Testis (tissue), 3 donors: ENCODE measurements around the gene LNX1. TPM values are rescaled to one million over a fixed set of nuclear protein-coding genes. Genes with fewer than 3 reads are reported as not detected.
A peak's percentile ranks its signal among the peaks of the same experiment; 100 is the strongest.

ENCODE experiments used
- DNase-seq: peaks from one replicate; pipeline ENCODE4 v3.0.0-alpha.2; 2019
- H3K27ac ChIP-seq, 2 donors: fragments of 200-600 bp; sonication (generic); one replicate each; pipeline ENCODE4 v1.5.1; 2019
- H3K27me3 ChIP-seq: fragments of 200-600 bp; sonication (generic); one replicate; pipeline ENCODE4 v1.5.1; 2019
- H3K36me3 ChIP-seq: fragments of 200-600 bp; sonication (generic); one replicate; pipeline ENCODE4 v1.5.1; 2017; ENCODE audit warnings: low read depth; ENCODE audit errors: missing control alignments
- H3K4me1 ChIP-seq: fragments of 200-600 bp; sonication (generic); one replicate; pipeline ENCODE4 v1.5.1; 2019
- H3K4me3 ChIP-seq, 2 donors: fragments of 200-600 bp; sonication (generic); one replicate each; pipeline ENCODE4 v1.5.1; 2017 to 2019
- H3K9me3 ChIP-seq: fragments of 200-600 bp; sonication (generic); one replicate; pipeline ENCODE4 v1.5.1; 2017
- CTCF ChIP-seq, 3 experiments: fragments of 450-650 bp in 2 of 3; fragments of 200-600 bp in 1 of 3; sonication (generic) in 1 of 3; IDR thresholded peaks; one replicate each; pipeline ENCODE4 v1.5.1; 2016 to 2019; ENCODE audit warnings: antibody characterized with exemption in 3 of 3, mild to moderate bottlenecking in 2 of 3, moderate library complexity in 1 of 3
- POLR2A ChIP-seq: fragments of 450-650 bp; IDR thresholded peaks from one replicate; pipeline ENCODE4 v1.6.1; 2017; ENCODE audit warnings: antibody characterized with exemption, mild to moderate bottlenecking, moderate library complexity
- WGBS, 2 donors: methylation state at CpG; one replicate each; pipeline ENCODE4 v1.1.5; 2018; 5-methylcytosine and 5-hydroxymethylcytosine counted together
- intact Hi-C: fragments of 100-400 bp; cut with DNase I; formaldehyde crosslinking; loops from one replicate; pipeline ENCODE4 v1.15.1; 2023; ENCODE audit warnings: low total_unique reads
- polyA plus RNA-seq: library from polyadenylated mRNA; stranded (reverse); fragments of 350-450 nt; fragmentation: Illumina TruSeq; extraction: RNeasy Lipid Tissue Mini Kit (QIAGEN cat#74804); gene quantifications from one replicate; pipeline ENCODE4 v1.2.3, GENCODE V29; 2014; ENCODE audit warnings: low read depth, low replicate concordance; ENCODE audit not compliant: insufficient read depth
- total RNA-seq, 2 donors: library from RNA; depleted of rRNA; stranded (reverse); fragments of >200 nt; gene quantifications; one replicate each; pipeline ENCODE4 v1.2.3, GENCODE V29; 2016

Gene LNX1
- total and polyA plus RNA-seq, 3 donors from 2014 or later = 4.3 to 8.3 (median 5.8) TPM

- intact Hi-C loops = no loop called here
- DNase-seq = no peak
- no peaks in the 10 kb centered on the region for H3K36me3 ChIP-seq
- H3K4me1 ChIP-seq = no peaks in the 10 kb centered on the region
- peak overlapping the region in 1 of 2 donors; percentile 41 for H3K27ac ChIP-seq
- WGBS, 2 donors = 67 to 75% methylated on average over 3 of the region's 3 CpGs
- TF ChIP-seq POLR2A = no peak
- TF ChIP-seq CTCF (IDR thresholded peaks at IDR 0.05) = no peak
- H3K9me3 ChIP-seq = no peaks in the 10 kb centered on the region
- H3K4me3 ChIP-seq = no peak overlapping the region
- no peaks in the 10 kb centered on the region for H3K27me3 ChIP-seq
Observed at GRCh38 chr4:53450773-53451172, 140.5 kb downstream of the LNX1 start.

- intact Hi-C loops = no loop called here
Observed at GRCh38 chr4:53444954-53445353, 146.3 kb downstream of the LNX1 start.

GRCh38 chr4:53441564-53441963 is 149.7 kb downstream of the LNX1 start:
- no peak overlapping the region for H3K27ac ChIP-seq
- no peaks in the 10 kb centered on the region for H3K9me3 ChIP-seq
- H3K4me1 ChIP-seq = no peaks in the 10 kb centered on the region
- intact Hi-C loops = no loop called here
- H3K27me3 ChIP-seq = no peaks in the 10 kb centered on the region
- 94 to 96% methylated on average over 1 of the region's 1 CpG for WGBS, 2 donors
- H3K4me3 ChIP-seq = no peak overlapping the region
- H3K36me3 ChIP-seq = no peaks in the 10 kb centered on the region
- no peak for DNase-seq
- no peak for TF ChIP-seq CTCF (IDR thresholded peaks at IDR 0.05)
- no peak for TF ChIP-seq POLR2A

More at GRCh38 chr4:53444954-53445353, 146.3 kb downstream of the LNX1 start:
- no peaks in the 10 kb centered on the region for H3K4me1 ChIP-seq
- WGBS, 2 donors = 90 to 92% methylated on average over 2 of the region's 2 CpGs
- H3K4me3 ChIP-seq = no peak overlapping the region
- DNase-seq = no peak
- no peaks in the 10 kb centered on the region for H3K36me3 ChIP-seq
- no peaks in the 10 kb centered on the region for H3K27me3 ChIP-seq
- H3K27ac ChIP-seq = no peak overlapping the region
- TF ChIP-seq CTCF (IDR thresholded peaks at IDR 0.05) (no peak), POLR2A (no peak)
- H3K9me3 ChIP-seq = no peaks in the 10 kb centered on the region

- 89 to 95% methylated on average over 1 of the region's 1 CpG for WGBS, 2 donors
- Histone ChIP-seq H3K4me3 (no peak overlapping the region), H3K27ac (no peak overlapping the region), H3K4me1 (no peaks in the 10 kb centered on the region), H3K27me3 (no peaks in the 10 kb centered on the region), H3K9me3 (no peaks in the 10 kb centered on the region), H3K36me3 (no peaks in the 10 kb centered on the region)
- intact Hi-C loops = no loop called here
- no peak for DNase-seq
- TF ChIP-seq POLR2A (no peak), CTCF (IDR thresholded peaks at IDR 0.05) (no peak)
Observed at GRCh38 chr4:53436251-53436650, 155.0 kb downstream of the LNX1 start.
